GM13977 (cell line): Measurements from ENCODE around the gene SETD3.

Source experiments
- DNase-seq: peaks from one replicate; pipeline ENCODE4 v3.0.0; 2012; ENCODE audit warnings: low spot score
- in situ Hi-C: fragments of 300-500 bp; cut with MboI; formaldehyde crosslinking; loops from one replicate; pipeline ENCODE4 v1.12.0; 2022; ENCODE audit warnings: low sequenced_read_pairs, low pct_unique_long_range_greater_than_20kb, mixed read lengths, inconsistent platforms; ENCODE audit not compliant: unreplicated experiment
- TF ChIP-seq, protein P1 (sequence below): IDR thresholded peaks from 2 replicates; pipeline ENCODE4 v1.5.1; 2012; ENCODE audit warnings: mild to moderate bottlenecking, control low read depth; ENCODE audit not compliant: insufficient read depth; ENCODE audit errors: extremely low read depth, missing control alignments

SETD3 gene

DNA sequence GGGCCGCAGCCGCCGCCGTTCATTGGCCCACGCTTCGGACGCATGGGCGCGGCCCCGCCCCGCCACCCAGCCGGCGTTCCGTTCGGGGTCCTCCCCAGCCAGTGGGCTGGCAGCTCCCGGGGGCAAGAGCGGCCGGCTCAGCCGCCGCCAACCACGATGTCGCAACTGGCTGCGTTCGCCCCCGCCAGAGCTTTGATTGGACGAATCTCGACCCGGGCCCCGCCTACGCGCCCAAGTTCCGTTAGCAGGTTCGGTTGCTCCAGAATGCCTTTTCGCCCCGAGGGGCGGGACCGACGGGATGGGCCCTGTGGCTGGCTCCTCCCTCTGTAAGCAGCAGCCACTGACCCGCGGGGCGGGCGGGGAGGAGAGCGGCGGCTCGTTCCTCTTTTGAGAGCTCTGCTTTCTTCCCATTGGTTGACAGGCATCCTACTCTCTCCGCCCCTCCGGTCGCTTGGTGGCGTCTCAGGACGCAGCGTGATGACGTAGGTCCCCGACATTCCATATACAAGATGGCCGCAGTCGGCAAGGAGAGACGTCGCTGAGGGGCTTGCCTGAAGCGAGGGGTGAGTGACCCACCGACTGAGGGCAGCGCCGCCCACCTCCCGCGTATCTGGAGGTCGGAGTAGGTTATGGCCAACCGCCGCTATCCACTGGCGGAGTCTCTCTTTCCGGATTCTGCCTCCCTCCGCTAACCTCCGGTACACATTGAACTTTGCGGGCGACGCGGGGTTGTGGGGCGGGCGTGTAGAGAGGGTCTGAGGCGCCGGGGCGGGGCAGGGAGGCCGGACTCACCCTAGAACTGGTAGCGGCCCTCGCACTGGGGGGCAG, 472 bp upstream of the SETD3 start, which contains the start of gene CCNK:
CCNK (plus strand) TSS at position 493 of the 828 bp plus-strand sequence. CDS start 11,269 bp downstream, outside the sequence.
- TF ChIP-seq, protein P1, sequence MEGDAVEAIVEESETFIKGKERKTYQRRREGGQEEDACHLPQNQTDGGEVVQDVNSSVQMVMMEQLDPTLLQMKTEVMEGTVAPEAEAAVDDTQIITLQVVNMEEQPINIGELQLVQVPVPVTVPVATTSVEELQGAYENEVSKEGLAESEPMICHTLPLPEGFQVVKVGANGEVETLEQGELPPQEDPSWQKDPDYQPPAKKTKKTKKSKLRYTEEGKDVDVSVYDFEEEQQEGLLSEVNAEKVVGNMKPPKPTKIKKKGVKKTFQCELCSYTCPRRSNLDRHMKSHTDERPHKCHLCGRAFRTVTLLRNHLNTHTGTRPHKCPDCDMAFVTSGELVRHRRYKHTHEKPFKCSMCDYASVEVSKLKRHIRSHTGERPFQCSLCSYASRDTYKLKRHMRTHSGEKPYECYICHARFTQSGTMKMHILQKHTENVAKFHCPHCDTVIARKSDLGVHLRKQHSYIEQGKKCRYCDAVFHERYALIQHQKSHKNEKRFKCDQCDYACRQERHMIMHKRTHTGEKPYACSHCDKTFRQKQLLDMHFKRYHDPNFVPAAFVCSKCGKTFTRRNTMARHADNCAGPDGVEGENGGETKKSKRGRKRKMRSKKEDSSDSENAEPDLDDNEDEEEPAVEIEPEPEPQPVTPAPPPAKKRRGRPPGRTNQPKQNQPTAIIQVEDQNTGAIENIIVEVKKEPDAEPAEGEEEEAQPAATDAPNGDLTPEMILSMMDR: no peak
- DNase-seq: peak; percentile 99
- in situ Hi-C loops: no loop called here

DNA sequence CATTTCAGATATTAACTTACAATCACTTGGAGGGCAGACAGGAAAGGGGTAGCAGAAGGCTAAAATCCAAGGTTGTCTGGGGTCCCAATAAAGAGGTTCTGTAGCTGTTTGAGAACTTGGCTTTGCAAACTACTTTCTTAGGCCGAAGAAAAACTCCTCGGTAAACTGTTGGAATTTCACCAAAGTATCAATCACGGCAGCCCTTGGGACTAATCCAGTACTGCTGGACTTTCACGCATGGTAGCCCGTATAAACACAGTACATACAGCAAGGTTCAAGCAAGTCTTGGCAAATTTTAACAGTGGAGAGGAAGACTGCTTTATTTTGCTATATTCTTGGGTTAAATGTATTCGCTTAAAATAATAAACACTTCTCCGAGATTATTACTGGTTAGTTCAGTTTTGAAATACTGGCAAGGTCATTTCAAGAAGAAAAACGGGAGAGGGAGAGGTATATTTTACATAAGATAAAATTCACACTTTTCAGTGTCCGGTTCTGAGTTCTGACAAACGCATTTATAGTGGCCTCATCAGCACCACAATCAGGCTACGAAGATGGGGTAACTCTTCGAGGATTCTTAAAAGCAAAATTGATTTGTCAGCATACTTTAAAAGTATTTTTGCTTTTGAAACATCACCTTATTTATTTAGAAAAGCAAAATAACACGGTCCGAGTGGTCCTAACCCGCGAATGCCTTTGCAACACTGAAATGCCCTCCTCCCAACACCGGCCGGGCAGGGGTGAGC, 1.3 kb downstream of the SETD3 start:
- in situ Hi-C loops: no loop called here
- DNase-seq: no peak
- TF ChIP-seq, protein P1: no peak

DNA sequence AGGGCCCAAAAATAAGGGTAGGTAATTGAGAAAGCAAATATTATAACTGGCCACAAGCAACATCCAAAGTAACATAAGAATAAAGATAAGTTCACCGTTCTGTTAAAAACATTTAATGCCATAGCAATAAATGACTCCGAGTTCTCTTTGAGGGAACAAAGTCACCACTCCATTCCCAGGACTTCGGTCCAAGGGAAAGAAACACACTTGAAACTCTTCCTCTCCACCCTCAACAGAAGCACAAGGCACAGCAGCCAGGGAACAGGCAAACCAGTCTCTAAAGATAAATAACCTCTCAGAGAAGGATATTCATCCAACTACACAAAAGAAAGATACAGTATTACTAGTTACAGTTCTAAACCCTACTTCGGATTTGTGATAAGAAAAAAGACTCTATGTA, 2.5 kb downstream of the SETD3 start:
- DNase-seq: no peak
- in situ Hi-C loops: no loop called here

DNA sequence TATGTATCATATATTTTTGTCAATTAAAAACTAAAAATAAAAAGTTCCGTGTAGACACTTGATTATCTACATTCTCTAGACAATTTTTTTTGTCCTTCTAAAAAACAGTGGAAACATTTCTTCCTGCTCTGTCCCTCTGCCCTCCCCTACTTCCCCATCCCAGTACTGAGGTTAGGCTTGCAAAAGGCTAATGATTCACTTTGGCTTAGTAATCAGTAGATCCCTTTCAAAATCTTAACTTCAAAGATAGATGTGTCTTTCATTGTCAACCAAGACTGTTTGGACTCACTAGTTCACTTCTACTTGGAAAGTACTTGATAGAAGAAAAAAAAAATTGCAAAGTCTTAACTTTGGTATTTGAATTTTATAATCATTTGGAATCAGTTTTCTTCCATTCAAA, 3.8 kb downstream of the SETD3 start:
- TF ChIP-seq, protein P1: no peak
- no peak for DNase-seq
- in situ Hi-C loops: no loop called here

More for the DNA sequence above, 2.5 kb downstream of the SETD3 start:
- TF ChIP-seq, protein P1: no peak

DNA sequence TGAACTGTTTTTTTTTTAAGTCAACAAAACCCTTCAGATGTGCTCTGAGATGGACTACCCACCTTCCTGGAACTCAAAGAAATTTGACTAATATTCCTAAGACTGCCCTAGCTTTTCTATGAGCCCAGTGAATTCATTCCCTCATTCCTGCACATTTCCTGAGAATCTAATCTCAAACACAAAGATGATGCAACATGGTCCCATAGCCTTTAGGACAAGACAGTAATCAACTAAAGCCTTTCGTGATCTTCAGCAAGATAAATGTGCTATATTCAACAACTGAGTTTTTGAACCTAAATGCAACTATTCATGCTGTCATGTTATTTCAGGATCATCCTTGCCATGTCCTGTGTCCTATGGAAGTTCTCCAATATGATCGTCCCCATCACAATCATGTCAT, 5.0 kb downstream of the SETD3 start:
- TF ChIP-seq, protein P1: no peak
- DNase-seq: no peak
- in situ Hi-C loops: no loop called here

DNA sequence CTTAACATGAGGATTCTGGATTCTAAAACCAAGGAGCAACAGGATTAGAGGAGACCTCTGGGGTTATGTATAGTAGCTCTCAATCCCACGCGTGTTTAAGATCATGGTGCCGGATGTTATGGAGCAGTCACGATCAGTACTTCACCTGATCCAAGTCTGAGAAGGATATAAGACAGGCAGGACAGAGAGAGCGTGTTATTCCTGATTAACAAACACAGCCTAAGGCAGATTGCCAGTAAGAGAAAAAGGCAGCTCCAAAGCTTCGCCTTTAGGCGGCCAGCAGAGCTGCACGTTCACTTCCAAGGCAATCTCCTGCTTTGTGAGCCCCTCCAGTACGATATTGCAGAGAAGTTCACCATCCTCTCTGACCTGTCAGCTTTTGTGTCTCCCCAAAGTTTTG, 5.5 kb downstream of the SETD3 start:
- in situ Hi-C loops: no loop called here
- TF ChIP-seq, protein P1: no peak
- no peak for DNase-seq
